ENCODE data around the gene SPTAN1. TPM values are rescaled to one million over a fixed set of nuclear protein-coding genes. Genes with fewer than 3 reads are reported as not detected.

Gene SPTAN1
- polyA plus RNA-seq, 1 experiment = 211 TPM

DNA sequence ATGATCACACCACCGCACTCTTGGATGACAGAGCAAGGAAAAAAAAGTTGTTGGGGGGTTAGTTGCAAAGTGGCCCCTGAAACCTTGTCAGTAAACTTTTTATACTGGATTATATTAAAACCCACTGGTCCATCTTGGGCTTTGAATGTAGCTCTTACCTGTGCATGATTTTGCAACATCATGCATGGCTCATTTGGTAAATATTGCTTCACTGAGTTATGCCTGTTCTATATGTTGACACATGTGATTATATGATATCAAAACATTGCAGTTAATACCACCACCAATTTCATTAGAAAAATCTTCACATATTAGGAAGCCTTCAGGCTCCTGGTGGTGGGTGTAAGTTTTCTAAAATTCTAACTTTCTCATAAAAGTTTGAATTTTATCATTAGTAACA lies 62.3 kb downstream of the SPTAN1 start:
- no peak for DNase-seq (ENCODE audit: low read depth, low spot score)
- ChIA-PET POLR2A (no interaction called here), CTCF (no interaction called here)
- Histone ChIP-seq H3K27me3 (ENCODE audit: control insufficient read depth, insufficient read depth, low read length) (no peaks in the 10 kb centered on the region), H3K27ac (ENCODE audit: low read depth, low read length) (no peak overlapping the region), H3K9me3 (ENCODE audit: control insufficient read depth, insufficient read depth, low read length) (no peaks in the 10 kb centered on the region), H3K4me3 (ENCODE audit: low read depth, low read length) (no peak overlapping the region)
- TF ChIP-seq, protein P1, sequence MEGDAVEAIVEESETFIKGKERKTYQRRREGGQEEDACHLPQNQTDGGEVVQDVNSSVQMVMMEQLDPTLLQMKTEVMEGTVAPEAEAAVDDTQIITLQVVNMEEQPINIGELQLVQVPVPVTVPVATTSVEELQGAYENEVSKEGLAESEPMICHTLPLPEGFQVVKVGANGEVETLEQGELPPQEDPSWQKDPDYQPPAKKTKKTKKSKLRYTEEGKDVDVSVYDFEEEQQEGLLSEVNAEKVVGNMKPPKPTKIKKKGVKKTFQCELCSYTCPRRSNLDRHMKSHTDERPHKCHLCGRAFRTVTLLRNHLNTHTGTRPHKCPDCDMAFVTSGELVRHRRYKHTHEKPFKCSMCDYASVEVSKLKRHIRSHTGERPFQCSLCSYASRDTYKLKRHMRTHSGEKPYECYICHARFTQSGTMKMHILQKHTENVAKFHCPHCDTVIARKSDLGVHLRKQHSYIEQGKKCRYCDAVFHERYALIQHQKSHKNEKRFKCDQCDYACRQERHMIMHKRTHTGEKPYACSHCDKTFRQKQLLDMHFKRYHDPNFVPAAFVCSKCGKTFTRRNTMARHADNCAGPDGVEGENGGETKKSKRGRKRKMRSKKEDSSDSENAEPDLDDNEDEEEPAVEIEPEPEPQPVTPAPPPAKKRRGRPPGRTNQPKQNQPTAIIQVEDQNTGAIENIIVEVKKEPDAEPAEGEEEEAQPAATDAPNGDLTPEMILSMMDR (IDR thresholded peaks at IDR 0.05; ENCODE audit: low read depth, low read length) = no peak

DNA sequence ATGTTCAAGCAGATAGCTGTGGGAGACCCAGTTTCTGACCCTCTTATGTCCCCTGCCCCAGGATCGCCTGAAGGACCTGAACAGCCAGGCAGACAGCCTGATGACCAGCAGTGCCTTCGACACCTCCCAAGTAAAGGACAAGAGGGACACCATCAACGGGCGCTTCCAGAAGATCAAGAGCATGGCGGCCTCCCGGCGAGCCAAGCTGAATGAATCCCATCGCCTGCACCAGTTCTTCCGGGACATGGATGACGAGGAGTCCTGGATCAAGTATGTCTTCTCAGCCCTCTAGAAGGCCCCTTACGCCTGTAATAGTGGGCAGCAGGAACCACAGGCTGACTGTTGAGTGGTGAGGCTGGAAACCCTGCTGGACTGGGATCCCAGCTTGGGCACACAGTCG lies 63.2 kb downstream of the SPTAN1 start:
- ChIA-PET CTCF (no interaction called here), POLR2A (no interaction called here)
- no peak for DNase-seq (ENCODE audit: low read depth, low spot score)
- TF ChIP-seq, protein P1 (IDR thresholded peaks at IDR 0.05; ENCODE audit: low read depth, low read length) = no peak
- Histone ChIP-seq H3K4me3 (ENCODE audit: low read depth, low read length) (no peak overlapping the region), H3K9me3 (ENCODE audit: control insufficient read depth, insufficient read depth, low read length) (no peaks in the 10 kb centered on the region), H3K27me3 (ENCODE audit: control insufficient read depth, insufficient read depth, low read length) (no peaks in the 10 kb centered on the region), H3K27ac (ENCODE audit: low read depth, low read length) (no peak overlapping the region)

DNA sequence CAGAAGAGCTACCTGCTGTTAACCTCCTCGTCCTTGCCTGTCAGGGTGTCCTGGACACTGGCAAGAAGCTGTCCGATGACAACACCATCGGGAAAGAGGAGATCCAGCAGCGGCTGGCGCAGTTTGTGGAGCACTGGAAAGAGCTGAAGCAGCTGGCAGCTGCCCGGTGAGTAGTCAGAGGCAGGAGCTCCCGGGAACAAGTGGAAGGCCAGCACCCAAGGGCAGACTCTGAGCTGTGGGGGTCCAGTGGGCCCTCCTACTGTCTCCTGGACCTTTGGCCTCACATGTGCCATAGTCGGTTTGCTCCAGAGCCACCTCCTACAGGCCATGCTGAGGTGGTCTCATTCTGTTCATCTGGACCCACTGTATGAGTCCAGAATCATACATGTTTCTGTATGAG lies 65.6 kb downstream of the SPTAN1 start:
- CTCF ChIA-PET = no interaction called here

DNA sequence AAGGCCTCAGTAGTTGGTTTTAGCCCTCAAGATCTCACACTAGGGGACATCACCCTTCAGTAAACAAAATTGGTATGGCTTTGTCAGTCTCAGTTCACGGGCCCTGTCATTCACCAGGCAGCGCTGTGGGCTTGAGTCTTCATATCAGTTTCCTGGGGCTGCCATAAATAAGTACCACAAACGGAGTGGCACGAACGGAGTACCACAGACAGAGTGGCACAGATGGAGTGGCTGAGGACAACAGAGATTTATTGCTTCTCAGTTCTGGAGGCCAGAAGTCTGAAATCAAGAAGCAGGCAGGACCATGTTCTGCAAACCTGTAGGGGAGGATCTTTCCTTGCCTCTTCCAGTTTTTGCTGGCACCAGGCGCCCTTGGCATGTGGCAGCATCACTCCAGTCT lies 66.7 kb downstream of the SPTAN1 start:
- Histone ChIP-seq H3K9me3 (ENCODE audit: control insufficient read depth, insufficient read depth, low read length) (no peaks in the 10 kb centered on the region), H3K4me3 (ENCODE audit: low read depth, low read length) (no peak overlapping the region), H3K27ac (ENCODE audit: low read depth, low read length) (no peak overlapping the region), H3K27me3 (ENCODE audit: control insufficient read depth, insufficient read depth, low read length) (no peaks in the 10 kb centered on the region)
- ChIA-PET CTCF (no interaction called here), POLR2A (no interaction called here)
- no peak for DNase-seq (ENCODE audit: low read depth, low spot score)
- TF ChIP-seq, protein P1 (IDR thresholded peaks at IDR 0.05; ENCODE audit: low read depth, low read length) = no peak

More for the DNA sequence above, 65.6 kb downstream of the SPTAN1 start:
- Histone ChIP-seq H3K27me3 (ENCODE audit: control insufficient read depth, insufficient read depth, low read length) (no peaks in the 10 kb centered on the region), H3K27ac (ENCODE audit: low read depth, low read length) (no peak overlapping the region), H3K4me3 (ENCODE audit: low read depth, low read length) (no peak overlapping the region), H3K9me3 (ENCODE audit: control insufficient read depth, insufficient read depth, low read length) (no peaks in the 10 kb centered on the region)
- POLR2A ChIA-PET = no interaction called here
- TF ChIP-seq, protein P1 (IDR thresholded peaks at IDR 0.05; ENCODE audit: low read depth, low read length) = no peak
- no peak for DNase-seq (ENCODE audit: low read depth, low spot score)

DNA sequence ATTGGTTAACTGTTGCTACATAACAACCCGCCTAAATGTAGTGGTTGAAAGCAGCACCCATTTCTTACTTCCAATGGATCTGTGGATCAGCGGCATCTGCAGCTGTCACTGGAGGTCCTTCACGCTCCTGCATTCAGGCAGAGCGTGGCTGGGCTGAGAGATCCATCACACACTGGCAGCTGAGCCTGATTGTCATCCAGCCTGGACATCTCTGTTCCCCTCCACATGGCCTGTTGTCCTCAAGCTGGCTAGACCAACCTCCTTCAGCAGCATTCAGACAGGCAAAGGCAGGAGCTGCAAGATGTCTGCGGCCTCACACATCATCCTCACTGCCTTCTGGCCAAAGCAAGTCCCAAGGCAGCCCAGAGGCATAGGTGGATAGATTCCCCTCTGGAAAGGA lies 67.4 kb downstream of the SPTAN1 start:
- Histone ChIP-seq H3K27me3 (ENCODE audit: control insufficient read depth, insufficient read depth, low read length) (no peaks in the 10 kb centered on the region), H3K4me3 (ENCODE audit: low read depth, low read length) (no peak overlapping the region), H3K9me3 (ENCODE audit: control insufficient read depth, insufficient read depth, low read length) (no peaks in the 10 kb centered on the region), H3K27ac (ENCODE audit: low read depth, low read length) (no peak overlapping the region)
- DNase-seq (ENCODE audit: low read depth, low spot score) = no peak
- TF ChIP-seq, protein P1 (IDR thresholded peaks at IDR 0.05; ENCODE audit: low read depth, low read length) = no peak
- POLR2A ChIA-PET = no interaction called here
- CTCF ChIA-PET = no interaction called here
